ENCODE data around the gene MRPL1. TPM values are rescaled to one million over a fixed set of nuclear protein-coding genes. Genes with fewer than 3 reads are reported as not detected.

The MRPL1 gene
- polyA plus RNA-seq, 1 experiment = 49.9 TPM

DNA sequence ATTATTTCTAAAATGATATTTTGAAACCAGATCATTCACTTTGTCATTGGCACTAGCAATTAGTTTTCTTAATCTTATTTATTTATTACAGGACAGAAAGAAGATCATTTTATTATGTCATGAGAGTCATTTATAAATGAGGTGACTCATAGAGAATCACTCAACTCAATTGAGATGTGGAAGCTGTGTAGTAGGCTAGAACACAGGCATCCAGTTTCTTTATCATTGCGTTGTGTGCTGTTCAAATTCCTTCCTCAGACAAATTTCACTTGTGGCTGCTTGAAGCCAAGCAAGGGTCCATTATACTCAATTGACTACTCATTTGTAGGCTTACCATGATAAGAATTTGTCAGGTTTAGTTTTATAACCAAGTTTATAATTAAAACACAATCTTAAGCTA lies 87.6 kb downstream of the MRPL1 start:
- Histone ChIP-seq H3K27ac (ENCODE audit: low read depth, low read length) (no peak overlapping the region), H3K9me3 (ENCODE audit: control insufficient read depth, insufficient read depth, low read length) (no peaks in the 10 kb centered on the region), H3K27me3 (ENCODE audit: control insufficient read depth, insufficient read depth, low read length) (no peaks in the 10 kb centered on the region), H3K4me3 (ENCODE audit: low read depth, low read length) (no peak overlapping the region)
- ChIA-PET POLR2A (no interaction called here), CTCF (interaction anchor here (3.9 kb wide), 1 partner anchor 10 kb away, joined by 16 read pairs; no protein-coding TSS in a partner anchor)
- TF ChIP-seq, protein P1, sequence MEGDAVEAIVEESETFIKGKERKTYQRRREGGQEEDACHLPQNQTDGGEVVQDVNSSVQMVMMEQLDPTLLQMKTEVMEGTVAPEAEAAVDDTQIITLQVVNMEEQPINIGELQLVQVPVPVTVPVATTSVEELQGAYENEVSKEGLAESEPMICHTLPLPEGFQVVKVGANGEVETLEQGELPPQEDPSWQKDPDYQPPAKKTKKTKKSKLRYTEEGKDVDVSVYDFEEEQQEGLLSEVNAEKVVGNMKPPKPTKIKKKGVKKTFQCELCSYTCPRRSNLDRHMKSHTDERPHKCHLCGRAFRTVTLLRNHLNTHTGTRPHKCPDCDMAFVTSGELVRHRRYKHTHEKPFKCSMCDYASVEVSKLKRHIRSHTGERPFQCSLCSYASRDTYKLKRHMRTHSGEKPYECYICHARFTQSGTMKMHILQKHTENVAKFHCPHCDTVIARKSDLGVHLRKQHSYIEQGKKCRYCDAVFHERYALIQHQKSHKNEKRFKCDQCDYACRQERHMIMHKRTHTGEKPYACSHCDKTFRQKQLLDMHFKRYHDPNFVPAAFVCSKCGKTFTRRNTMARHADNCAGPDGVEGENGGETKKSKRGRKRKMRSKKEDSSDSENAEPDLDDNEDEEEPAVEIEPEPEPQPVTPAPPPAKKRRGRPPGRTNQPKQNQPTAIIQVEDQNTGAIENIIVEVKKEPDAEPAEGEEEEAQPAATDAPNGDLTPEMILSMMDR (IDR thresholded peaks at IDR 0.05; ENCODE audit: low read depth, low read length) = no peak
- DNase-seq (ENCODE audit: low read depth, low spot score) = no peak

DNA sequence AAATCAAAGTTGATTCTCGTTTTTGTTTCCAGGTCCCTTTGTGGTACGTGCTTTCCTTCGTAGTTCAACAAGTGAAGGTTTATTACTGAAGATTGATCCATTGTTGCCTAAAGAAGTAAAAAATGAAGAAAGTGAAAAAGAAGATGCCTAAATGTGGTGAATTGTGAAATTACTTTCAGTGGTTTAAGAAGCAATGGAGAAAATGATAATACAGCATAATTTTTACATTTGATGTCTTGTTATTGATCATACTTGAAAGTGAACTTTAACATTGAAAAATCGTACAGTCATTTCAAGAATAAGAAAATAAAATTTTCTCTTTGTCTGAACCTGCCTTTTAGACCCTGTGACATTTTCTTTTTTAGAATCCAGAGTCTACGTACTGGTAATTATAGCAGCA lies 89.8 kb downstream of the MRPL1 start:
- TF ChIP-seq, protein P1 (IDR thresholded peaks at IDR 0.05; ENCODE audit: low read depth, low read length) = no peak
- Histone ChIP-seq H3K27me3 (ENCODE audit: control insufficient read depth, insufficient read depth, low read length) (no peaks in the 10 kb centered on the region), H3K27ac (ENCODE audit: low read depth, low read length) (no peak overlapping the region), H3K4me3 (ENCODE audit: low read depth, low read length) (no peak overlapping the region), H3K9me3 (ENCODE audit: control insufficient read depth, insufficient read depth, low read length) (no peaks in the 10 kb centered on the region)
- ChIA-PET POLR2A (no interaction called here), CTCF (no interaction called here)
- no peak for DNase-seq (ENCODE audit: low read depth, low spot score)

DNA sequence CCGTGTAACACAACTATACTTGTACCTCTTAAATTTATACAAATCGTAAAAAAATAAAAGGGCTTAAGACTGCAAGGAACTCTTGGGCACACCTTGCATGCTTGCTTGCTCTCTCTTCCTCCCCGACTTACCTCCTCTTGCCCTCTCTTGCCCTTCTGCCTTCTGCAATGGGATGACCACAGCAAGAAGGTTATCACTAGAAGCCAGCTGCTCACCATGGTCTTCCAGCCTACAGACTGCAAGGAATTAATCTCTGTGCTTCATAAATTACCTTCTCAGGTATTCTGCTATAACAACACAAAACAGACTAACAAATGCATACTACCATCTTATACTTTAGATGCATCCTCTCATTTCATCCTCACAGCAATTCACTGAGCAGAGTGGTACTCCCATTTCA lies 92.1 kb downstream of the MRPL1 start:
- Histone ChIP-seq H3K27ac (ENCODE audit: low read depth, low read length) (no peak overlapping the region), H3K4me3 (ENCODE audit: low read depth, low read length) (no peak overlapping the region), H3K27me3 (ENCODE audit: control insufficient read depth, insufficient read depth, low read length) (no peaks in the 10 kb centered on the region), H3K9me3 (ENCODE audit: control insufficient read depth, insufficient read depth, low read length) (no peaks in the 10 kb centered on the region)
- no peak for DNase-seq (ENCODE audit: low read depth, low spot score)
- ChIA-PET POLR2A (no interaction called here), CTCF (no interaction called here)
- TF ChIP-seq, protein P1 (IDR thresholded peaks at IDR 0.05; ENCODE audit: low read depth, low read length) = no peak

DNA sequence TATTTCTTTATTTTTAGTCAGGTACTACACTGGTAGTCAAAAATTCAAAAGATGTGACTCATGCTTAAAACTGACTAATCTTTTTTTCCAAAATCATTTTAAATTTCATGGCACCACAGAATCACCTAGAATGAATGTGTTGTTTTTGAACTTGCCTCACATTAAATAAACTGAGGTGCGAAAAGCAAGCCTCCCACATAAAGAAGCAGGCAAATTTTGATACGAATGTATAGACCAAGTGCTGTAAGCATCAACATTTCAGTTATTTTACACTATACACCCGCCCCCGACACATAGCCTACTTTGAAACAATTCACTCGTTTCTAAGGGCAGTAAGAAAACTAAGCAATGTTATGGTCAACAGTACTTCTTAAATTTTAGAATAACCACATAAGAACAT lies 94.3 kb downstream of the MRPL1 start:
- ChIA-PET CTCF (no interaction called here), POLR2A (no interaction called here)
- no peak for DNase-seq (ENCODE audit: low read depth, low spot score)
- no peak overlapping the region for H3K4me3 ChIP-seq (ENCODE audit: low read depth, low read length)
- H3K27me3 ChIP-seq (ENCODE audit: control insufficient read depth, insufficient read depth, low read length) = no peaks in the 10 kb centered on the region
- H3K9me3 ChIP-seq (ENCODE audit: control insufficient read depth, insufficient read depth, low read length) = no peaks in the 10 kb centered on the region
- H3K27ac ChIP-seq (ENCODE audit: low read depth, low read length) = no peak overlapping the region
- TF ChIP-seq, protein P1 (IDR thresholded peaks at IDR 0.05; ENCODE audit: low read depth, low read length) = no peak

DNA sequence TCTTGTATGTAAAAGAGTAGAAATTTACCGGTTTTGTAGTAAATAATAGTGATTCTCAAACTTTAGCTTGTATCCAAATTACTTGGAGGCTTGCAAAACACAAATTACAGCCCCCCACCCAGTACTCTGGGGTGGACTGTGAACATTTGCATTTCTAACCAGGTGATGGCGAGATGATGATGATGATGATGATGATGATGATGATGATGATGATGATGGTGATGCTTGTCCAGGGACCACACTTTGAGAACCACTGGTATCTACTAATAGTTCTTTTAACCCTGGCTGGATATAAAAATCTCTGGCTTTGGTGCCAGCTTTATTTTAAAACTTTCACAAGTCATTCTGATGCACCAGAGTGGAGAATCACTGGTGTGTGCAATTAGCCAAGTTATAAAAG lies 96.3 kb downstream of the MRPL1 start:
- ChIA-PET POLR2A (no interaction called here), CTCF (interaction anchor here (0.8 to 2.0 kb wide), 5 partner anchors 17 to 905 kb away, joined by 4 to 8 read pairs (median 6); no protein-coding TSS in a partner anchor)
- DNase-seq (ENCODE audit: low read depth, low spot score) = no peak
- Histone ChIP-seq H3K9me3 (ENCODE audit: control insufficient read depth, insufficient read depth, low read length) (no peaks in the 10 kb centered on the region), H3K27me3 (ENCODE audit: control insufficient read depth, insufficient read depth, low read length) (no peaks in the 10 kb centered on the region), H3K27ac (ENCODE audit: low read depth, low read length) (no peak overlapping the region), H3K4me3 (ENCODE audit: low read depth, low read length) (no peak overlapping the region)
- TF ChIP-seq, protein P1 (IDR thresholded peaks at IDR 0.05; ENCODE audit: low read depth, low read length) = no peak
